Right ventricle myocardium superior (tissue), 1 donor: ENCODE results near the gene NLE1. TPM values are rescaled to one million over a fixed set of nuclear protein-coding genes. Genes with fewer than 3 reads are reported as not detected.
"Not testable (repeated sequence)": the region's sequence is repeated elsewhere in the genome, so short reads cannot be mapped to it uniquely, and the experiment has no call there.

ENCODE experiments used
- ATAC-seq: fragments of 200-7000 bp; cut with Tn5 transposase; one replicate; pipeline ENCODE4 v1.9.1; 2020; ENCODE audit warnings: mild to moderate bottlenecking; ENCODE audit not compliant: poor library complexity
- DNase-seq: peaks from one replicate; pipeline ENCODE4 v3.0.0-alpha.2; 2020
- intact Hi-C: fragments of 100-400 bp; cut with DNase I; formaldehyde crosslinking; loops from one replicate; pipeline ENCODE4 v1.11.2; 2022
- total RNA-seq: library from RNA; stranded (reverse); fragmentation: NEBNext Ultra II Directional; extraction: Animal tissue kit (Norgen Biotek cat#: 25700); gene quantifications from one replicate; pipeline ENCODE4 v1.2.1, GENCODE V29; 2021
- donor health status: DM: no; HTN: yes; CAD: no; lungs with severe emphysema.

NLE1 gene
- total RNA-seq, 1 donor from 2014 or later = 3.5 TPM

DNA sequence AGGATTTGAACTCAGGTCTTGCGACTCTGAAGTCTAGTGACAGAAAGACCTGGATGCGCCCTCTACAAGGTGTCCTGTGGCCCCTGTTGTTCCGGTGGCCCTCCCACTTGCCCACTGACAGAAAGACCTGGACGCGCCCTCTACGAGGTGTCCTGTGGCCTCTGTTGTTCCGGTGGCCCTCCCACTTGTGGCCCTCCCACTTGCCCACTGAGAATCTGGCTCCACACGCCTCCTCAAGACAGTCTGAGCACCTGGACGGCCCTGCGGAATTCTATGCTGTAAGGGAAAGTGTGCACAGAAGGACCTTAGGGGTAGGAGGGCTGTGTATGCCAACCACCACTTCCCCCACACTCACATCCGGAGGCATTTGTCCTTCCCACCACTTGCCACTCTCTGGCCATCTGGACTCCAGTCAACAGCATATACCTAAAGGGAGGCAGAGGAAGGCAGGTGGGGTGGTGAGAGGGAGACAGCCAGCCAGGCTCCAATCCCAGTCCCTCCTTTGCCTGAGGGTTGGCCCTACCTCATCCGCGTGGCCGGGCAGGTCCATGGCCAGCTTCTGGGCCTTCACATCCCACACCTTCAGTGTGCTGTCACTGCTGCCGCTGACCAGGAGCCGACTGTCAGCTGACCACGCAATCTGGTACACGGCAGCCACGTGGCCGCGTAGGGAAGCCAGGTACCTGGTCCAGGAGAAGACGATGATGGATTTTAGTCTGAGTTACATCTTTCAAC is 9.1 kb downstream of the NLE1 start:
- intact Hi-C loops = no loop called here
- no peak for ATAC-seq
- DNase-seq = no peak

DNA sequence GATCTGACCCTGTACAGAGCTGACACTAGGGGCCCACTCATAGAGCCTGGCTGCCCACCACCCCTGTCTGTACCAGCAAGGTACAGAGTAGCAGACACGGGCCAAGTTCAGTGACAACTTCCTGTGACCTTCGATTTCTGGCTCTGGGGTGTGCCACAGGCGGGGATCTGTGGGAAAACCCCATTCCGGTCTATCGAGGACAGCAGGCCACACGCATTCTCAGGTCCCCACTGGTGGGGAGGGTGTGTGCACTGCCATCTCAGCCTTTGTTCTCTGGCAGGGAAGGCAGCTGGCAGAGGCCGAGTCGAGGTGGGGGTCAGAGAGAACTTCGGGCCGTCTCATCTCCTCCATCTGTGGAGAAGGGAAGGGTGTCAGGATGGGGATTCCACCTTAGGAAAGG is 10.0 kb downstream of the NLE1 start:
- ATAC-seq (no peak), DNase-seq (no peak)
- intact Hi-C loops = no loop called here

DNA sequence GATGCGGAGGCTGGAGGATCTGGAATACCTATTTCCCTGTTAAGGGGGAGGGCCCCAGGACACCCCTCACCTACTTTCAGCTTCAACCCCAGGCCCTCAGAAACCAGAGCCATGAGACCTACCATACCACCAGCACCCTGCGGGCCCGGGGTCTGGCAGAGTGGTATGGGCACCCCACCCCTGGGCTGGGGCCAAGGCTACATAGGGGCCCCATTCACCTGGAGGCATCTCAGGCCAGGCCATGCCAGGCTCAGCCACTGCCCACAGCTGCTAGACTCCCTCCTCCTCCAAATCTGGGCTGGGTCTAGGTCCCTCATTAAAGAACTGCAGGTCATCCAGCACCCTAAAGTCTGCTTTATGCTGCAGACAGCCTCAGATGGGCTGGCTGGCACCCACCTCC is 11.7 kb downstream of the NLE1 start:
- ATAC-seq (no peak), DNase-seq (peak; percentile 33)
- intact Hi-C loops = no loop called here

DNA sequence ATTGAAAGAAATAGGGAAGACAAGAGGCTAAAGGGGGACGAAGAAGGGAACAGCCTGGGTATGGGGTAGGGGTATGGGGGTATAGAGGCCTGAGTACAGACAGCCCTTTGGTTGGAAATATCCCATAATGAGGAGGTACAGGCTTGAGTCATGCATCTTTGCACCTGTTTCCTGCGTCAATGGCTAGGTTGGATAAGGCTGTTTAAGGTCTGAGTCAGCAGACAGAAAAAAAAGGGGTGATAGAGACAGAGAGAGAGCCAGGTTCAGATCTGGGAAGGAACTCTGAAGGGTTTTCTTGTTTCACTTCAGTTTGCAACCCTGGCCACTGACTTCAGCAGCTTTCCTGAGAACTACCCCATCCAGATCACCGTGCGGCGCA is 12.1 kb downstream of the NLE1 start:
- no peak for ATAC-seq
- intact Hi-C loops = no loop called here
- no peak for DNase-seq

DNA sequence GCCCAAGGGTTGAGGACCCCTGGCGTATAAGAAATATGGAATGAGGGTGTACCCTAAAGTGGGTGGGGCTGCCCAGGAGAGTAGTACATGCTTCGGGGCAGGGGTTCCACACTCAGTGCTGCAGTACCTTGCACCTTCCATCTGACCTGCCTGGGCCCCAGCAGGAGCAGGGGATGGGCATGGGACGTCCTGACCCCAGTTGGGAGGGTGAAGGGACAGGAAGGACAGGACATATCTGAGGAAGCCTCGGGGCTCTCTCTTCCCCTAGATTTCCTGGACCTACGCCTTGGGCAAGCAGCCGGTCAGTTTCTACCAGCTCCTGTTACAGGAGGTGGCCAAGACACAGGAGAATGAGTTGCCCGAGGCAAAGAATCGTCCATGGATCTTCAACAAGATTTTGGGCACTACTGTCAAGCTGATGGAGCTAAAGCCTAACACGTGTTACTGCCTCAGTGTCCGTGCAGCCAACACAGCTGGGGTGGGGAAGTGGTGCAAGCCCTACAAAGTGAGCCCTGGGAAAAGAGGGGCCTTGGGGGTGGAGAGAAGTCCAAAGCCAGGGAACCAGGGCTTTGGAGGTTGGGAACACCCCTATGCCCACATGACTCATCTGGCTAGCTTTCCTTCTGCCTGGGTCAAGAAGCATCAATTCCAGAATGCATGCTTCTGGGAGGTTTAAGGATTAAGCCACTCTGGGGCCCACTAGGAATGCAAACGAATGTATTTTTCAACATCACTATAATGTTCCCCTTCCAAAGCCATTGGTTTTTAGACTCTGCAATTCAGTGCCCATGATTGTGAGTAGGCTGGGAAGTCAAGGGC is 12.7 kb downstream of the NLE1 start:
- ATAC-seq (no peak), DNase-seq (no peak)
- intact Hi-C loops = no loop called here

DNA sequence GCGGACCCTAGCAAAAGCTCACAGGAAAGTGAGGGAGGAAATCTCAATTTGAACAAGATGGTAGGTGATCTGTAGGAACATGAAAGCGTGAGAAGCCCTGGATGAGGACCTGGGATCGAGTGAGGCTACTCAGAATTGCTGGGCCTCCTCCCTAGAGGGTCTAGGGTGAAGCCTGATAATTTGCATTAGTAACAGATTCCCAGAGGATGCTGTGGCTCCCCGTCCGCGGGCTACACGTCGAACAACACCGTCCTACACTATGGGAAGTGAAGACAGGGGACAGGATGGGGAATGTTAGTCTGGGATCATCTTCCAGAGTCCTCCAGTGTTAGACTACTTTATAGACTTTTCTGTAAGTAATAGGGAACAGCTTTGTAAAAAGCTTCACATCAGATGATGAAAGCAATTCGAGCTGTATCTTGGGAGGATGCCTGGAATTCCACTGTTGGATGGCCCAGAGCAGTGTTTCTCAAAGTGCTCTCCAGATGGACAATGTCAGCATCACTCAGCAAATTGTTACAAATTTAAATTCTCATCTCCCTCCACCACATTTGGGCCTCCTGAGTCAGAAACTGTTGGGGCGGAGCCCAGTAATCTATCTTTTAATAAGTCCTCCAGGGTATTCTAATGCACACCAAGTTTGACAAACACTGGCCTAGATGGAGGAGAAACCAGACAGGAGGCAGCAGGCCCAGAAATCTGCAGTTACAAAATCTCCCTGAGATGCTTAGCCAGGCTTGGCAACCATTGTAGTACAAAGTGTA is 14.2 kb downstream of the NLE1 start:
- DNase-seq (peak; percentile 61), ATAC-seq (peak; percentile 88)
- intact Hi-C loops = no loop called here

DNA sequence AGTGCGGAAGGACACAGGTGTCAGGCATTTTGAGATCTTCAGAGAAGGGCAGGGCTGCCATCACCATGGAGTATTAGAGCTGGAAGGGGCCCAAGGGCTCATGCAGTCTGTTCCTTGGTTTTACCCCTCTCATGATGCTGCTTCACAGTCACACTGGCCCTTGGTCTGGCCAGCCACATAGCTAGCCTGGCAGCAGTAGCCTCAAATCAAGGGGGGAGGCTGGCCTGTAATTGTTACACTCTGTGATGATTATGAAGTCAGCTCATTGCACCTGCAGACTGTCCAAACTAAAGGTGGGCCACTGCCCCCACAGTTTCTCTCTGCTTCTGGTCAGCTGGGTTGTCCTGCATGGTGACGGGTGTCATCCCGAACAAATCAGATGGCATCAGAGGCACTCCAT is 20.8 kb downstream of the NLE1 start, which contains the start of gene FNDC8:
Gene FNDC8 (plus strand): TSS at position 301 of the 400 bp plus-strand sequence. CDS start 79 bp downstream, at position 380.
- ATAC-seq (no peak), DNase-seq (peak; percentile 17)
- intact Hi-C loops = loop anchor here (5.0 kb wide), 1 partner anchor 579 kb away; no protein-coding TSS in a partner anchor

DNA sequence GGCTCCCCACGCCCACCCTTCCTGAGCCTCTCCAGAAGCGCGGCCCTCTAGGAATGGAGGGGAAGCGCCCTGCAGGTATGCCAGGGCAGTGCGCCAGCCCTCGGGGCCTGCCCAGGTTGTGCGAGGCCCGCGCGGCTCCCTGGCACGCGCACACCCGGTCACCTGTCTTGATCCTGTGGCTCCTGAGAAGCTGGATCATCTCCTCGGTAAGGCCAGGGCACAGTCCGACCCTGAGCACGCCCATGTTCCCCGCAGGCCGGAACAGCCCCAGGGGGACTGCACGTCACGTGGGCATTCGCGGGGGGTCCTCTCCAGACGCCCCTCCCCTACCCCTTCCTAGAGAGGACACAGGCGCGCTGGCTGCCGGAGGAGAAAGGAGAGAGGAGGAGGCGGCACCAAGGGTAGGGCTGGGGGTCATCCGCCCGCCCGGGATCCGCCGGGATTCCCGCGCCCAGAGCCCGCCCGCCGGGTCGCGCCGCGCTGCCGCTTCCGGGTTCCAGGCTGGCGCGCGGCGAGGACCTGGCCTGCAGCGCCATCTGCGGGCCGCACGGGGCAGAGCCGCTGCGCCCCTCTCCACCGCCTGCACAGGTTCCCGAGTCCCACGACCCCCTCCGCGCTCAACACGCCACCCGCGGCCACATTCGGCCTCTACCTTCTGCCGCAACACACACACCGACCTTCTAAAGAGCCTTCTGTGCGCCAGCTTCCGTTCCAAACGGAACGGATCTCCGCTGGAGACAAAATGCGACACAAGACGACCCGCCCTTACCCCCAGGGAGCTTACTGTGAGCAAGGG is 22.5 kb downstream of the NLE1 start, which contains the start of gene RAD51D:
Gene RAD51D (minus strand): TSS at position 491 of the 796 bp plus-strand sequence. CDS start 247 bp downstream, at position 244.
- ATAC-seq (peak; percentile 100), DNase-seq (peak; percentile 86)
- intact Hi-C loops = loop anchor here (5.0 to 10.0 kb wide), 3 partner anchors 125 to 697 kb away; no protein-coding TSS in a partner anchor

DNA sequence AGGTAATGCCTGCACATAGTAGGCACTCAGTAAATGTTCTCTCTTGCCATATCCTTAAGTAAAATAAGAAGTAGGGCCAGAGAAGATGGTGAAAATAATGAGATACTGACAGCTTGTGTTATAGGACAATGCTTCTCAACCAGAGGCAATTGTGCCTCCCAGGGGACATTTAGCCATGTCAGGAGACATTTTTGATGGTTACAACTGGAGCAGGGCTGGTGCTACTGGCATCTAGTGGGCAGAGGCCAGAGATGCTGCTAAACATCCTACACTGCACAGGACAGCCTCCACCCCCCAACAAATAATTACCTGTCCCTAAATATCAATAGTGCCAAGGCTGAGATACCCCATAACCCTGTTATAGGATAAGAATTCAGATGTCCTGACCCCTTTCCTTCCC is 24.1 kb downstream of the NLE1 start:
- ATAC-seq = no peak
- intact Hi-C loops = loop anchor here (5.0 to 10.0 kb wide), 2 partner anchors 123 to 696 kb away; no protein-coding TSS in a partner anchor
- DNase-seq = no peak

DNA sequence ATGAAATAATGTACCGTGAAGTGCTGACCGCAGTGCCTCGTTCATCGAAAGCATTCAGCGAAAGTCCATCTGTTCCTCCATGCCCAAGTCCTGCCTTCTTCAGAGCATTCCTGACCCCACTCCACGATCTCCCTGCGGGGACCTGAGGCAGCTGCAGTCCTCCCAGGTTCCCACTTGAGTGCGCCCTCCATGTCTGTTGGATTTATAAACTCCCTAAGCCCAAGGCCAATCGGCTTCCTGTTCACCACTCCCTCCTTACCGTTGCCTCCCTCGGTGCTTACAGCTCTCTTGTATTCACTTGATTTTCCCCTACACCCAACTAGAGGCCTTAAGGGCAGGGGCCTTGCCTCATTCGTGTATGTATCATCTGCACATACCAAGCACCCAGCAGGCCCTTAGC is 25.3 kb downstream of the NLE1 start:
- intact Hi-C loops = loop anchor here (5.0 to 10.0 kb wide), 2 partner anchors 122 to 695 kb away; no protein-coding TSS in a partner anchor
- DNase-seq (no peak), ATAC-seq (no peak)

DNA sequence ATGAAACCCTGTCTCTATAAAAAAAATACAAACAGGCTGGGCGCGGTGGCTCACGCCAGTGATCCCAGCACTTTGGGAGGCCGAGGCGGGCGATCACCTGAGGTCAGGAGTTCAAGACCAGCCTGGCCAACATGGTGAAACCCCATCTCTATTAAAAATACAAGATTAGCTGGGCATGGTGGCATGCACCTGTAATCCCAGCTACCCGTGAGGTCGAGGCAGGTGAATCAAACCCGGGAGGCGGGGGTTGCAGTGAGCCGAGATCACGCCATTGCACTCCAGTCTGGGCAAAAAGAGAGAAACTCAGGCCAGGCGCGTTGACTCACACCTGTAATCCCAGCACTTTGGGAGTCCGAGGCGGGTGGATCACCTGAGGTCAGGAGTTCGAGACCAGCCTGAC is 31.3 kb downstream of the NLE1 start:
- not testable (repeated sequence) for ATAC-seq, DNase-seq
- intact Hi-C loops = loop anchor here (10.0 kb wide), 1 partner anchor 116 kb away; no protein-coding TSS in a partner anchor

DNA sequence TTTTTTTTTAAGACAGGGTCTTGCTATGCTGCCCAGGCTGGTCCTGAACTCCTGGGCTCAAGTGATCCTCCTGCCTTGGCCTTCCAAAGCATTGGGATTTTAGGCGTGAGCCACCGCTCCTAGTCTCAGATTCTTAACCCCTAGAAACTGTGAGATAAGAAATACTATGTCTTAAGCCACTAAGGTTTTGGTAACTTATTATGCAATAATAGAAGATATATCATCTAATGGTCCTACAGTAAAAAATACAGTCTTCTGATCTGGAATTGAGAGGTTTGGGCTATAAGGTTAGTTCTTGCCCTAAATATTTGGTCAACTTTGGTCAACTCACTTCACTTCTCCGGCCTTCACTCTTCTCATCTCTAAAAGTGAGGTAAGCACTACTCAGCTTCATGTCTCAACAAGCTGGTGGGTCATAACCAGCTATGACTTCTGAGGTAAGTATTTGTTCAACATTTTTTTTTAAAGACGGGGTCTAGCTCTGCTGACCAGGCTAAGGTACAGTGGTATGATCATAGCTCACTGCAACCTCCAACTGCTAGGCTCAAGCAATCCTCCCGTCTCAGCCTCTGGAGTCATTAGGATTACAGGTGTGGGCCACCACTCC is 37.2 kb downstream of the NLE1 start:
- DNase-seq (no peak), ATAC-seq (no peak)
- intact Hi-C loops = no loop called here

DNA sequence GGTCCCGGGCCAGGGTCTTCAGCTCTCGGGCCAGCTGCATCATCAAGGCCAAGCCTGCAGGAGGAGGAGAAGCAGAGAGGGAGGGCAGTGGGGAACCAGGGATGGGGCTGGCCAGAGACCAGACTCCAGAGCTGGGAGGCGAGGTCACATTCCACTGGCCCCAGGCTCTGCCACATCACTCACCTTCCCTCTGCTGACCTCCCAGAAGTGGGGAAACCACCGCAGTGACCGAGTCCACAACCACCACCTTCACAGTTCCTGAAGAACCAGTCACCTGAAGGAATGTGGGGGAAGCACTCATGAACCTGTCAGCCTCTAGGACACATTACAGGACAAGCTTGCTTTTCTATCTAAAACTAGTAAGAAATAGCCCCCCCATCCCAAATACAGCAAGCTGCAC is 38.8 kb downstream of the NLE1 start:
- ATAC-seq = no peak
- intact Hi-C loops = no loop called here
- DNase-seq = no peak

DNA sequence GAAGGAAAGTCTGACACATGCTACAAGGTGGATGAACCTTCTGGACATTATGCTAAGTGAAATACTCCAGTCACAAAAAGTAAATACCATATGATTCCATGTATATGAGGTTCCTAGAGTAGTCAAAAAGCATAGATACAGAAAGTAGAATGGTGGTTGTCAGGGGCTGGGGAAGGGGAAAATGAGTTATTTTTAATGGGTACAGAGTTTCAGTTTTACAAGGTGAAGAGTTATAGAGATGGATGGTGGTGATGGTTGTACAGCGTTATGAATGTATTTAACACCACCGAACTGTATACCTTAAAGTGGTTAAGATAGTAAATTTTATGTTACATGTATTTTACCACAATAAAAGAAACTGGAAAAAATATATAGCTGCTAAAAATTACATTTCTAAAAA is 40.4 kb downstream of the NLE1 start:
- DNase-seq (no peak), ATAC-seq (no peak)
- intact Hi-C loops = no loop called here

DNA sequence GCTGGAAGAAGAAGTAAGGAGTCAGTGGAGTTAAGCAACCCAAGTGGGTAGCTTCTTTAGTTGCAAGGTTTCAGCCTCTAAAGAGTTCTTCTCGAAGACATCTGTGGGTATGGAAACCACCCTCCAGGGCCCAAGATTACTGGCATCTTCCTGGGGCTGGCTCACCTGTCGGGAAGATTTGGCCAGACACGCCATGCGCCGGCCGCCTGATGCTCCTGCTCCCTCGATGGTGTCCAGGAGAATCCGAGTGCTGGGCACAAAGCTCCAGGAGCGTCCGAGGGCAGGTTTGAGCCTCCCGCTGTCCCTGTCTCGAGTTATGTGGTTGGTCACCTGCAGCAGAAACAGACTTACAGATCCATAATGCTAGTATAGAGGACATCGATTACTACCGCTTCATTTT is 41.1 kb downstream of the NLE1 start:
- no peak for ATAC-seq
- intact Hi-C loops = no loop called here

DNA sequence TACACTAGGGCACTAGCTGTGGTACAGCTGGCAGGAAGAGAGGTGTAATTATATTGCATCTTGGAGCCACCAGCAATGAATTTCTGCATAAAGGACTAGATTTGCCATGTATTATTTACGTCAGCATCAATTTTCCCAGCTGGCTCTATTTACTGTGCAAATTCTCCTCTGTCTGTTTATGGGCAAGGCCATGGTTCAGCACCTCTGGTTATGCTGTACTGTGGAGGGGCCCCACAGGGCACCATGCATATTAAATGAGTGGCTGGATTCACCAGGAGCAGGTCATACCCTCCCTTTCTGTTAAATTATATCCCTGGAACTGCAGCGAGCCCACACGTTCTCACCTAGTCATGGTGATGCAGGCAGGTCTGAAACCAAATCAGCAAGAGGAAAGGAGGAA is 42.2 kb downstream of the NLE1 start:
- no peak for ATAC-seq
- DNase-seq = no peak
- intact Hi-C loops = no loop called here

More for the DNA sequence above, 41.1 kb downstream of the NLE1 start:
- DNase-seq = no peak

DNA sequence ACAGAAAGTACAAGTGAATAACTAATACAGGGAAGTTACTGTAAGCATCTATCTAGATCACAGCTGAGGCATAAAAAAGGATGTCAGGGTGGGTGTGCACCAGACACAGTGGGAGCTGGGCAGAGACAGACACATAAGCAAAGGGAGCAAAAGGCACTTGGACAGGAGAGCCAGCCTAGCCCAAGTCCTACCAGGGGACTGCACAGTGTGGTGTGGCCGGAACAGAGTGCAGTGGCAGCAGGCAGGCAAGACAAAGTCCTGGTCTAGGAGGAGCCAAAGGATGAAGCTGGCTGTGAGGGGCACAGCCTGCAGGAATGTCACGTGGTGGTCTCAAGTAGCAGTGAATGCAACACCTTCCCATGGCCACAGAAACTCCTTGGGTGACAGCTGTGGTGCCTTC is 44.3 kb downstream of the NLE1 start:
- ATAC-seq (no peak), DNase-seq (no peak)
- intact Hi-C loops = no loop called here

DNA sequence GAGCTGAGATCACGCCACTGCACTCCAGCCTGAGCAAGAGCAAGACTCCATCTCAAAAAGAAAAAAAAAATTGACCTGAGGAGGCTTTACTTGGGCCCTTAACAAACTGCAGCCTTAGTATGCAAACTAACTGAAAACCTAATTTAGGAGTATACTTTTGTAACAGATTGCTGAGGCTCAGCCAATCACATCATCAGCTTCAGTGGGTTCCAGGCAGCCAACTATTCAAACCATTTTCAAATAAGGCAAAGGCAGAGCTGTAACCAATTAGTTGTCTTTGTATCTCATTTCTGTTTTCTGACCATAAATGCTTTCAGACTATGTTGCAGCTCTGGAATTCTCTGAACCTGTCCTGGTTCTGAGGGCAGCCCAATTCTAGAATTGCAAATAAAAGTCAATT is 46.4 kb downstream of the NLE1 start:
- no peak for DNase-seq
- intact Hi-C loops = no loop called here
- ATAC-seq = no peak
